A549 (cell line): ENCODE results near the gene GLA. TPM values are rescaled to one million over a fixed set of nuclear protein-coding genes. Genes with fewer than 3 reads are reported as not detected.

Experiments
- ATAC-seq, 2 experiments: fragments of 200-7000 bp in 1 of 2; fragments of >200 bp in 1 of 2; cut with Nextera tagmentation in 1 of 2; cut with Tn5 transposase in 1 of 2; 3 replicates each; pipeline versions ENCODE4 v1.8.0 to v1.9.1; 2018 to 2020; ENCODE audit warnings: mild to moderate bottlenecking in 1 of 2, moderate library complexity in 1 of 2
- CTCF ChIA-PET: fragments of 300-600 bp; sonication (Branson Sonifier 250); formaldehyde crosslinking; extraction: SDS; loops from one replicate; lab custom pipeline; 2021; ENCODE audit warnings: antibody characterized with exemption, inconsistent platforms; lab: Yijun Ruan, JAX
- POLR2A ChIA-PET: fragments of 350-600 bp; formaldehyde crosslinking; extraction: SDS; loops from one replicate; lab custom pipeline; 2021; ENCODE audit warnings: antibody characterized with exemption, inconsistent platforms; lab: Yijun Ruan, JAX
- DNase-seq, 2 experiments: peaks; one replicate each; pipeline versions ENCODE4 v3.0.0 to v3.0.0-alpha.2; 2011 to 2016; ENCODE audit warnings: low read depth in 1 of 2, low spot score in 1 of 2
- FAIRE-seq: peaks from 2 replicates; lab custom pipeline; 2011; peaks lifted over from hg19 to GRCh38; lab: Jason Lieb, UNC
- H3K27ac ChIP-seq, 2 experiments: fragments of >200 bp; sonication (Bioruptor Twin); formaldehyde crosslinking; 3 replicates each; pipeline ENCODE4 v1.5.1; 2016 to 2017
- H3K4me1 ChIP-seq: fragments of >200 bp; sonication (Bioruptor Twin); formaldehyde crosslinking; 3 replicates; pipeline ENCODE4 v1.6.1; 2016
- H3K4me2 ChIP-seq: fragments of >200 bp; sonication (Bioruptor Twin); formaldehyde crosslinking; 3 replicates; pipeline ENCODE4 v1.6.1; 2016
- H3K4me3 ChIP-seq: fragments of >200 bp; sonication (Bioruptor Twin); formaldehyde crosslinking; 3 replicates; pipeline ENCODE4 v1.5.1; 2016
- H3K9me3 ChIP-seq: fragments of >200 bp; sonication (Bioruptor Twin); formaldehyde crosslinking; 3 replicates; pipeline ENCODE4 v1.6.1; 2016
- BHLHE40 ChIP-seq: IDR thresholded peaks from 2 replicates; pipeline ENCODE4 v1.6.1; 2012; ENCODE audit warnings: low read depth, low read length, inconsistent platforms
- CBX2 ChIP-seq: fragments of 200-600 bp; sonication (generic); IDR thresholded peaks from 2 replicates; pipeline ENCODE4 v1.6.1; 2016; ENCODE audit warnings: low read depth, mild to moderate bottlenecking, borderline replicate concordance
- CBX8 ChIP-seq: fragments of 200-600 bp; sonication (generic); IDR thresholded peaks from 2 replicates; pipeline ENCODE4 v1.6.1; 2016
- EHF ChIP-seq: fragments of 250-450 bp; sonication (Bioruptor Pico); IDR thresholded peaks from 2 replicates; pipeline ENCODE4 v1.5.0; 2020; ENCODE audit warnings: mild to moderate bottlenecking
- HOXB13 ChIP-seq: fragments of 250-450 bp; sonication (Bioruptor Pico); IDR thresholded peaks from 2 replicates; pipeline ENCODE4 v1.5.0; 2020; ENCODE audit warnings: low read depth, mild to moderate bottlenecking, moderate library complexity
- HOXB5 ChIP-seq: fragments of 250-450 bp; sonication (Bioruptor Pico); IDR thresholded peaks from 2 replicates; pipeline ENCODE4 v1.5.0; 2020; ENCODE audit warnings: mild to moderate bottlenecking, moderate library complexity
- JUNB ChIP-seq: fragments of >200 bp; sonication (Bioruptor Twin); formaldehyde crosslinking; IDR thresholded peaks from 2 replicates; pipeline ENCODE4 v1.6.1; 2016
- MAFK ChIP-seq: fragments of 450-650 bp; IDR thresholded peaks from 2 replicates; pipeline ENCODE4 v1.6.1; 2014; ENCODE audit not compliant: partially characterized antibody
- MYC ChIP-seq: IDR thresholded peaks from 2 replicates; pipeline ENCODE4 v1.6.1; 2012; ENCODE audit warnings: mild to moderate bottlenecking, inconsistent platforms, low read length, improper control_type of control experiment, borderline replicate concordance
- NPAS2 ChIP-seq: fragments of 250-450 bp; sonication (Bioruptor Pico); IDR thresholded peaks from 2 replicates; pipeline ENCODE4 v1.8.0; 2022; ENCODE audit warnings: mild to moderate bottlenecking, moderate library complexity, borderline replicate concordance
- NR3C1 ChIP-seq: fragments of >200 bp; sonication (Bioruptor Twin); formaldehyde crosslinking; IDR thresholded peaks from 3 replicates; pipeline ENCODE4 v1.6.1; 2017
- POLR2A ChIP-seq: IDR thresholded peaks from 2 replicates; pipeline ENCODE4 v1.6.1; 2012; ENCODE audit warnings: mild to moderate bottlenecking, low read length
- POLR2AphosphoS2 ChIP-seq: conservative IDR thresholded peaks from 2 replicates; pipeline ENCODE4 v1.6.1; 2012; ENCODE audit warnings: low read length, improper control_type of control experiment, inconsistent platforms
- RCOR1 ChIP-seq: fragments of 150-350 bp; IDR thresholded peaks from 2 replicates; pipeline ENCODE4 v1.6.1; 2014; ENCODE audit warnings: antibody characterized with exemption, low read length, low read depth
- RFX5 ChIP-seq: fragments of 450-650 bp; IDR thresholded peaks from 2 replicates; pipeline ENCODE4 v1.7.1; 2014; ENCODE audit warnings: antibody characterized with exemption, mild to moderate bottlenecking, moderate library complexity
- ZC3H11A ChIP-seq: fragments of 450-650 bp; IDR thresholded peaks from 2 replicates; pipeline ENCODE4 v1.6.1; 2014; ENCODE audit warnings: antibody characterized with exemption, mild to moderate bottlenecking
- ZFP36 ChIP-seq: fragments of 450-650 bp; IDR thresholded peaks from 2 replicates; pipeline ENCODE4 v1.6.1; 2014; ENCODE audit warnings: borderline replicate concordance; ENCODE audit not compliant: partially characterized antibody
- WGBS: methylation state at CpG from one replicate; pipeline ENCODE4 v1.1.6; 2017; ENCODE audit errors: missing lambda C conversion rate; 5-methylcytosine and 5-hydroxymethylcytosine counted together
- polyA plus RNA-seq, 4 experiments: library from polyadenylated mRNA; depleted of rRNA in 3 of 4; stranded (reverse); fragments of >200 nt; fragmentation: RNase III in 1 of 4; extraction: RNeasy Plus Mini Kit Qiagen cat#74134 plus additional on column Dnase treatment in 1 of 4; gene quantifications; 2 replicates in 3 of 4; 3 replicates in 1 of 4; pipeline ENCODE4 v1.2.3, GENCODE V29; 2011 to 2017
- TF ChIP-seq, protein P1 (sequence below): fragments of 150-350 bp; IDR thresholded peaks from 2 replicates; pipeline ENCODE4 v1.6.1; 2014; ENCODE audit warnings: low read depth, mild to moderate bottlenecking, low read length
- TF ChIP-seq, protein P2 (sequence below): IDR thresholded peaks from 2 replicates; pipeline ENCODE4 v1.6.1; 2012
- TF ChIP-seq, protein P3 (sequence below): fragments of 250-450 bp; sonication (Bioruptor Pico); IDR thresholded peaks from 2 replicates; pipeline ENCODE4 v1.5.0; 2021; ENCODE audit warnings: mild to moderate bottlenecking, moderate library complexity, borderline replicate concordance
- TF ChIP-seq, protein P4 (sequence below): IDR thresholded peaks from 2 replicates; pipeline ENCODE4 v1.6.1; 2012
- TF ChIP-seq, protein P5 (sequence below): fragments of >200 bp; sonication (Bioruptor Twin); formaldehyde crosslinking; IDR thresholded peaks from 3 replicates; pipeline ENCODE4 v1.5.1; 2016
- TF ChIP-seq, protein P6 (sequence below): fragments of 450-650 bp; IDR thresholded peaks from 2 replicates; pipeline ENCODE4 v1.6.1; 2014; ENCODE audit warnings: antibody characterized with exemption
- TF ChIP-seq, protein P7 (sequence below): fragments of >200 bp; sonication (Bioruptor Twin); formaldehyde crosslinking; IDR thresholded peaks from 3 replicates; pipeline ENCODE4 v1.6.1; 2016

Gene GLA
- polyA plus RNA-seq, 2 of the 4 experiments (the other 2 are of a cell fraction): 148 to 184 TPM

DNA sequence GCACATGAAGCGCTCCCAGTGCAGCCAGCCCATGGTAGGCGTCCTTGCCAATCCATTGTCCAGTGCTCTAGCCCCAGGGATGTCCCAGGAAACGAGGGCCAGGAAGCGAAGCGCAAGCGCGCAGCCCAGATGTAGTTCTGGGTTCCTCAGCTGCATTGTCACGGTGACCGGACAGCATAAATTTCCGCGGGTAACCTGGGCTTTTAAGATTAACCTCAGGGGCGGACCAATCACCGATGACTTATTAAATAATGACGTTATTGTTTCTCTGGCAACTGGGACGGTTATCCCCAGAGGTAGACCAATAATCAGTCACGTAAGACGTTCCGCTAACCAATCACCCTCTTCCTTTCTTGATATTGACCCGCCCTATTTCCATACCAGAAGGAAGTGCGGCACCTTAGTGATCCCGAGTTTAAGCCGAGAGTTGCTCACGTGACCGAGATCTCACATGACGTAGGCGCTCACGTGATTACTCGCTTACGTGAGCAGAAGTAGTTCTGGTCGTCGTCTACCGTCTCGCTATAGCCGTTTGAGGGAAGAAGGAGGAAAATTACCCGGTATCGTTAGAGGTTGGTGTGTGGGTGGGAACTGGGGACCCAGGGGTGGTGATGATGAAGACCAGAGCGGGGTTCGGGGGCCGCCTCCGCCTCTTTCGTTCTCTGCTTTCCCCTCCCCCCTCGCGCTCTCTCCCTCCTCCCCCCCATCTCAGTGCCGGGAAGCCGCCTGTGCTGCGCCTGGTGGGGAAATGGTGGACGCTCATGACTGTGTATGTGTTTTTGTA is at the start of gene GLA, which contains the start of gene HNRNPH2 (continued):
- TF ChIP-seq CBX2 (no peak), CBX8 (no peak), EHF (no peak), NR3C1 (no peak), ZFP36 (no peak), POLR2A (peak; percentile 82), HOXB13 (CRISPR knock-in tag) (no peak), HOXB5 (CRISPR knock-in tag) (no peak), ZC3H11A (no peak), NPAS2 (no peak), RFX5 (peak; percentile 95), MYC (no peak)
- TF ChIP-seq, protein P1, sequence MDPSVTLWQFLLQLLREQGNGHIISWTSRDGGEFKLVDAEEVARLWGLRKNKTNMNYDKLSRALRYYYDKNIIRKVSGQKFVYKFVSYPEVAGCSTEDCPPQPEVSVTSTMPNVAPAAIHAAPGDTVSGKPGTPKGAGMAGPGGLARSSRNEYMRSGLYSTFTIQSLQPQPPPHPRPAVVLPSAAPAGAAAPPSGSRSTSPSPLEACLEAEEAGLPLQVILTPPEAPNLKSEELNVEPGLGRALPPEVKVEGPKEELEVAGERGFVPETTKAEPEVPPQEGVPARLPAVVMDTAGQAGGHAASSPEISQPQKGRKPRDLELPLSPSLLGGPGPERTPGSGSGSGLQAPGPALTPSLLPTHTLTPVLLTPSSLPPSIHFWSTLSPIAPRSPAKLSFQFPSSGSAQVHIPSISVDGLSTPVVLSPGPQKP: no peak
- TF ChIP-seq, protein P2, sequence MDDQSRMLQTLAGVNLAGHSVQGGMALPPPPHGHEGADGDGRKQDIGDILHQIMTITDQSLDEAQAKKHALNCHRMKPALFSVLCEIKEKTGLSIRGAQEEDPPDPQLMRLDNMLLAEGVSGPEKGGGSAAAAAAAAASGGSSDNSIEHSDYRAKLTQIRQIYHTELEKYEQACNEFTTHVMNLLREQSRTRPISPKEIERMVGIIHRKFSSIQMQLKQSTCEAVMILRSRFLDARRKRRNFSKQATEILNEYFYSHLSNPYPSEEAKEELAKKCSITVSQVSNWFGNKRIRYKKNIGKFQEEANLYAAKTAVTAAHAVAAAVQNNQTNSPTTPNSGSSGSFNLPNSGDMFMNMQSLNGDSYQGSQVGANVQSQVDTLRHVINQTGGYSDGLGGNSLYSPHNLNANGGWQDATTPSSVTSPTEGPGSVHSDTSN: no peak
- TF ChIP-seq, protein P3, sequence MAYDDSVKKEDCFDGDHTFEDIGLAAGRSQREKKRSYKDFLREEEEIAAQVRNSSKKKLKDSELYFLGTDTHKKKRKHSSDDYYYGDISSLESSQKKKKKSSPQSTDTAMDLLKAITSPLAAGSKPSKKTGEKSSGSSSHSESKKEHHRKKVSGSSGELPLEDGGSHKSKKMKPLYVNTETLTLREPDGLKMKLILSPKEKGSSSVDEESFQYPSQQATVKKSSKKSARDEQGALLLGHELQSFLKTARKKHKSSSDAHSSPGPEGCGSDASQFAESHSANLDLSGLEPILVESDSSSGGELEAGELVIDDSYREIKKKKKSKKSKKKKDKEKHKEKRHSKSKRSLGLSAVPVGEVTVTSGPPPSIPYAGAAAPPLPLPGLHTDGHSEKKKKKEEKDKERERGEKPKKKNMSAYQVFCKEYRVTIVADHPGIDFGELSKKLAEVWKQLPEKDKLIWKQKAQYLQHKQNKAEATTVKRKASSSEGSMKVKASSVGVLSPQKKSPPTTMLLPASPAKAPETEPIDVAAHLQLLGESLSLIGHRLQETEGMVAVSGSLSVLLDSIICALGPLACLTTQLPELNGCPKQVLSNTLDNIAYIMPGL (CRISPR knock-in tag): no peak
- TF ChIP-seq, protein P4, sequence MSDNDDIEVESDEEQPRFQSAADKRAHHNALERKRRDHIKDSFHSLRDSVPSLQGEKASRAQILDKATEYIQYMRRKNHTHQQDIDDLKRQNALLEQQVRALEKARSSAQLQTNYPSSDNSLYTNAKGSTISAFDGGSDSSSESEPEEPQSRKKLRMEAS: peak; percentile 14; the same call in 1 of the 2 replicates
- TF ChIP-seq, protein P5, sequence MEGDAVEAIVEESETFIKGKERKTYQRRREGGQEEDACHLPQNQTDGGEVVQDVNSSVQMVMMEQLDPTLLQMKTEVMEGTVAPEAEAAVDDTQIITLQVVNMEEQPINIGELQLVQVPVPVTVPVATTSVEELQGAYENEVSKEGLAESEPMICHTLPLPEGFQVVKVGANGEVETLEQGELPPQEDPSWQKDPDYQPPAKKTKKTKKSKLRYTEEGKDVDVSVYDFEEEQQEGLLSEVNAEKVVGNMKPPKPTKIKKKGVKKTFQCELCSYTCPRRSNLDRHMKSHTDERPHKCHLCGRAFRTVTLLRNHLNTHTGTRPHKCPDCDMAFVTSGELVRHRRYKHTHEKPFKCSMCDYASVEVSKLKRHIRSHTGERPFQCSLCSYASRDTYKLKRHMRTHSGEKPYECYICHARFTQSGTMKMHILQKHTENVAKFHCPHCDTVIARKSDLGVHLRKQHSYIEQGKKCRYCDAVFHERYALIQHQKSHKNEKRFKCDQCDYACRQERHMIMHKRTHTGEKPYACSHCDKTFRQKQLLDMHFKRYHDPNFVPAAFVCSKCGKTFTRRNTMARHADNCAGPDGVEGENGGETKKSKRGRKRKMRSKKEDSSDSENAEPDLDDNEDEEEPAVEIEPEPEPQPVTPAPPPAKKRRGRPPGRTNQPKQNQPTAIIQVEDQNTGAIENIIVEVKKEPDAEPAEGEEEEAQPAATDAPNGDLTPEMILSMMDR: no peak
- TF ChIP-seq, protein P6, sequence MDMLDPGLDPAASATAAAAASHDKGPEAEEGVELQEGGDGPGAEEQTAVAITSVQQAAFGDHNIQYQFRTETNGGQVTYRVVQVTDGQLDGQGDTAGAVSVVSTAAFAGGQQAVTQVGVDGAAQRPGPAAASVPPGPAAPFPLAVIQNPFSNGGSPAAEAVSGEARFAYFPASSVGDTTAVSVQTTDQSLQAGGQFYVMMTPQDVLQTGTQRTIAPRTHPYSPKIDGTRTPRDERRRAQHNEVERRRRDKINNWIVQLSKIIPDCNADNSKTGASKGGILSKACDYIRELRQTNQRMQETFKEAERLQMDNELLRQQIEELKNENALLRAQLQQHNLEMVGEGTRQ: peak; percentile 100

DNA sequence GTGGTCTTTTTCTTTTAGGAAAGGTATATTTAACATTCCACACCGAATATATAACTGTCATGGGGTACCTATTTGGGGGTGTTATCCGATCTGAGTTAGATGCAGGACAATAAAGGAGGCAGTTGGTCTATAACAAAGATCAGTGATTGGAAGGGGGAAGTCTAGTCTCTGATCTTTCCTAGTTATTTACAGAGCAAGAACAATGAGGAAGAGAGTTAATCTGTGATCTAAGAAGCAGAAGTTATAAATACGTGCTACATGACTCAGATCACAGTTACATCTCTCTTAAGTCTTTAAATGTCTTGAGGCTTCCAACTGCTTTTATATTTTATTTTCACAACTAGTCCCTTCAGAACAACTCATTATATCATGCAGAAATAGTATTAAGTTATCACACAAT is 44.3 kb upstream of the GLA start:
- ChIA-PET POLR2A (no interaction called here), CTCF (no interaction called here)
- Histone ChIP-seq H3K9me3 (no peaks in the 10 kb centered on the region), H3K27ac (no peak overlapping the region), H3K4me2 (no peak overlapping the region), H3K4me1 (no peaks in the 10 kb centered on the region), H3K4me3 (no peak overlapping the region)
- FAIRE-seq (no peak), ATAC-seq (no peak), DNase-seq (no peak)
- 35% methylated on average over 3 of the region's 3 CpGs for WGBS
- TF ChIP-seq, protein P6: no peak
- TF ChIP-seq MAFK: no peak
- TF ChIP-seq, protein P5: no peak
- TF ChIP-seq BHLHE40: no peak
- TF ChIP-seq, protein P1: no peak
- no peak for TF ChIP-seq POLR2AphosphoS2
- TF ChIP-seq JUNB: no peak
- TF ChIP-seq, protein P7, sequence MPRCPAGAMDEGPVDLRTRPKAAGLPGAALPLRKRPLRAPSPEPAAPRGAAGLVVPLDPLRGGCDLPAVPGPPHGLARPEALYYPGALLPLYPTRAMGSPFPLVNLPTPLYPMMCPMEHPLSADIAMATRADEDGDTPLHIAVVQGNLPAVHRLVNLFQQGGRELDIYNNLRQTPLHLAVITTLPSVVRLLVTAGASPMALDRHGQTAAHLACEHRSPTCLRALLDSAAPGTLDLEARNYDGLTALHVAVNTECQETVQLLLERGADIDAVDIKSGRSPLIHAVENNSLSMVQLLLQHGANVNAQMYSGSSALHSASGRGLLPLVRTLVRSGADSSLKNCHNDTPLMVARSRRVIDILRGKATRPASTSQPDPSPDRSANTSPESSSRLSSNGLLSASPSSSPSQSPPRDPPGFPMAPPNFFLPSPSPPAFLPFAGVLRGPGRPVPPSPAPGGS: no peak
- no peak for TF ChIP-seq RCOR1
